Duodenal mucosa (tissue), 2 donors: Measurements from ENCODE around the gene HSPA12B.

Experiments
- H3K27ac ChIP-seq: one replicate; pipeline ENCODE4 v1.7.0; 2013; ENCODE audit warnings: low read depth, low read length
- H3K27me3 ChIP-seq, 2 donors: one replicate each; pipeline ENCODE4 v1.7.0; 2013; ENCODE audit warnings: low read length in 2 of 2, control low read depth in 1 of 2; ENCODE audit not compliant: insufficient read depth in 2 of 2, control insufficient read depth in 1 of 2
- H3K36me3 ChIP-seq, 2 donors: one replicate each; pipeline ENCODE4 v1.7.0; 2013; ENCODE audit warnings: low read length in 2 of 2, control low read depth in 1 of 2; ENCODE audit not compliant: insufficient read depth in 2 of 2, control insufficient read depth in 1 of 2
- H3K4me1 ChIP-seq, 2 donors: one replicate each; pipeline ENCODE4 v1.7.0; 2013; ENCODE audit warnings: low read length in 2 of 2, control low read depth in 1 of 2; ENCODE audit not compliant: insufficient read depth in 2 of 2, control insufficient read depth in 1 of 2
- H3K4me3 ChIP-seq, 2 donors: one replicate each; pipeline ENCODE4 v1.7.0; 2013; ENCODE audit warnings: low read length in 2 of 2, low read depth in 1 of 2
- H3K9ac ChIP-seq, 2 donors: one replicate each; pipeline ENCODE4 v1.7.0; 2013; ENCODE audit warnings: low read length in 2 of 2, low read depth in 1 of 2
- H3K9me3 ChIP-seq, 2 donors: one replicate each; pipeline ENCODE4 v1.7.0; 2013; ENCODE audit warnings: low read length in 2 of 2, control low read depth in 1 of 2; ENCODE audit not compliant: control insufficient read depth in 1 of 2

Gene HSPA12B

DNA sequence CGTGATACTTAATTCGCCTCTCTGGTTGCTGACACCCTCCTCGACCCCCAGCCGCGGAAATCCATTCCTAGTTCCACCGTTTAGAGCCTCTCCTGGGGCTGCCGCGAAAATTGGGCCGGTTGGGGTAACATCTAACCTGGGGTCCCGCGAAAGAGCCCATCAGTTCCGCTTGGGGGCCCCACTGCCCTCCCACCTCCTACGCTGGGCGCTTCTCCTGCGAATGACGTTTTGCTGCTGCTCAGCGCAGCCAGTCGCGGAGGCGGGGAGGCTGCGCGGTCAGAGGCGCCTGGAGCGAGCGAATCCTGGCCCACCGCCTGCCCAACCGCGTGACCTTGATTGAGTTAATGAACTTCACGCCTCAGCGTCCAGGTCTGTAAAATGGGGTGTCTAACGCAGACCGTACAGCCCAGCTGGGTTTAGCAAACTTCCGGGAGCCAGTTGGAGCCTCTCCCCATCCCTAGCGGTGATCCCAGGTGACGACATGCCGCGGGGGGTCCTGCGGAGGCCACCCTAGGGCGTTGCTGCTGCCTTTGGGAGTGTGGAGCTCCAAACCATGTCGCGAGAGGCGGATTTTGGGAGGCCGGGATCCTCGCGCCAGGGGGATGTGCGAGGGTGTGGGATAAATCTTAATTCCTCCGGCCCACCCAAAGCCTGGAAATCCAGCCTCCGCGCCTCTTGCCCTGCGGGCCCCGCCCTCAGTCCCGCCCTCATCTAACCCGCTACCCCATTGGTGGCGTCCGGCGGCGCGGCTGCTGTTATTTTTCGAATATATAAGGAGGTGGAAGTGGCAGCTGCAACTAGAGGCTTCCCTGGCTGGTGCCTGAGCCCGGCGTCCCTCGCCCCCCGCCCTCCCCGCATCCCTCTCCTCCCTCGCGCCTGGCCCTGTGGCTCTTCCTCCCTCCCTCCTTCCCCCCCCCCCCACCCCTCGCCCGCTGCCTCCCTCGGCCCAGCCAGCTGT is 63.3 kb downstream of the HSPA12B start, which contains the start of gene CDC25B:
Gene CDC25B (plus strand): TSS at position 800 of the 958 bp plus-strand sequence. CDS start 222 bp downstream, outside the sequence.
- no peaks in the 10 kb centered on the region for H3K9me3 ChIP-seq
- no peaks in the 10 kb centered on the region for H3K27me3 ChIP-seq
- peak within 1 kb of the TSS; percentile 89 to 93 for H3K4me3 ChIP-seq
- peaks cover 7% of the 10 kb centered on the region in 2 donors for H3K36me3 ChIP-seq
- peaks cover 38 to 46% of the 10 kb centered on the region in 2 donors for H3K4me1 ChIP-seq
- H3K27ac ChIP-seq: peak within 1 kb of the TSS; percentile 96
- H3K9ac ChIP-seq: peak within 1 kb of the TSS; percentile 94 to 95

DNA sequence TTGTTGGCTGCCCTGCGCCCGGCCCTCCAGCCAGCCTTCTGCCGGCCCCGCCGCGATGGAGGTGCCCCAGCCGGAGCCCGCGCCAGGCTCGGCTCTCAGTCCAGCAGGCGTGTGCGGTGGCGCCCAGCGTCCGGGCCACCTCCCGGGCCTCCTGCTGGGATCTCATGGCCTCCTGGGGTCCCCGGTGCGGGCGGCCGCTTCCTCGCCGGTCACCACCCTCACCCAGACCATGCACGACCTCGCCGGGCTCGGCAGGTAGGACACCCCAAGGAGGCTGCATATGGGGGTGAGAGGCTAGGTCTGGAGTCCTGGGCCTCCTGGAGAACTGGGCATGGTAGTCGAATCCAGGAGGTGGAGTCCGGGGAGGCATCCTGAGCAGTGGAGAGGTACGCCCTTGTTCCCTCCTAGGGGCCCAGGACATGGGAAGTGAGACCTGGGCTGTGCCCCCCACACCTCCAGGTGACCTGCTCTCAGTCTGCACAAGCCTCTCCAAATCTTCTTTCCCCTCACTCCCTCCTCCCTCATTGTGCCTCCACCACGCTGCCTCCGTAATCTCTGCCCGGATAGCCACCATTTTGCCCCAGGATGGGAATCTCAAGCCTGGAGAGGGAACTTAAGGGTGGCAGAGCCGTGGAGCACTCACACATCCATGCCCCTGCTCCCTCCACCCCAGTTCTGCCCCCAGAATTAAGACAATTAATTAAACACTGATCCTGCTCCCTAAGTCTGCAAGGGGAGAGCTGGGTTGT is 64.2 kb downstream of the HSPA12B start:
- peak overlapping the region; percentile 84 to 89 for H3K4me3 ChIP-seq
- H3K36me3 ChIP-seq: peaks cover 15 to 16% of the 10 kb centered on the region in 2 donors
- no peak overlapping the region for H3K27ac ChIP-seq
- H3K27me3 ChIP-seq: no peaks in the 10 kb centered on the region
- H3K9me3 ChIP-seq: no peaks in the 10 kb centered on the region
- peak overlapping the region; percentile 62 to 70 for H3K9ac ChIP-seq
- peaks cover 38 to 46% of the 10 kb centered on the region in 2 donors for H3K4me1 ChIP-seq

DNA sequence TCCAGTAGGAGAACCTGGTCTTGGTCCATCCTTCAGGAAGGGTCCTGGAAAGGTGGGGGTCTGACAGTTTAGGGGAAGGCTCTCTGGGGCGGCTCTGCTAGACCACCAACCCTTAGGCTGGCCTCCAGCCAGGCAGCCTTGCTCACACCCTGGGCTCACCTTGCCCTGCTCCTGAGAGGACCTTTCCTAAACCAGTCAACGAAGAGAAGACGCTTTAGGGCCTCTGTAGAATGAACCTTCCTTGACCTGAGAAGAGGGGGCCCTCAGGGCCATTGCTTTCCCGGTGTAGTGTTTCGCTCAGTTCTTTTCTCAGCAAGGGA is 64.7 kb downstream of the HSPA12B start:
- Histone ChIP-seq H3K4me1 (peaks cover 38 to 46% of the 10 kb centered on the region in 2 donors), H3K27me3 (no peaks in the 10 kb centered on the region), H3K36me3 (peaks cover 17 to 20% of the 10 kb centered on the region in 2 donors), H3K9me3 (no peaks in the 10 kb centered on the region), H3K9ac (peak overlapping the region; percentile 62 to 70), H3K4me3 (peak overlapping the region; percentile 84 to 89), H3K27ac (peak overlapping the region; percentile 53)

GRCh38 chr20:3797592-3798372 is 65.3 kb downstream of the HSPA12B start:
- H3K36me3 ChIP-seq: peaks cover 21 to 26% of the 10 kb centered on the region in 2 donors
- no peaks in the 10 kb centered on the region for H3K27me3 ChIP-seq
- H3K27ac ChIP-seq: peak overlapping the region; percentile 53
- H3K4me3 ChIP-seq: peak overlapping the region; percentile 84 to 89
- H3K4me1 ChIP-seq: peaks cover 38 to 46% of the 10 kb centered on the region in 2 donors
- H3K9me3 ChIP-seq: no peaks in the 10 kb centered on the region
- peak overlapping the region; percentile 62 to 70 for H3K9ac ChIP-seq

DNA sequence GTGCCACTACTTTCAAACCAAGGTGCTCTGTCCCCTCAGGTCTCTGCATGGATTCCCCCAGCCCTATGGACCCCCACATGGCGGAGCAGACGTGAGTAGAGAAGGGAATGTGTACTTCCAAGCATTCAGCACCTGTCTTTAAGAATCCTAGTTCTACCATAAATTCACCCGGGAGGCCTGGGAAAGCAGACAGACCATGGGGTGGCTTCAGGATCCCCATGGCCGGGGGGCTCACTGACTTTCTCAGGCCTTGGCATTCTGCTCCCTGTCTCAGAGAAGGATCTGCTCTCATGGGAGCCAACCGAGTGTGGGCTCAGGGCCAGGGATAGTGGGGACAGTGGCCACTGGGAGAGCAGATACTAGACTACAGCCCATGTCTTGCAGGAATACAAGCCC is 65.9 kb downstream of the HSPA12B start:
- H3K27ac ChIP-seq: peak overlapping the region; percentile 23
- H3K9ac ChIP-seq: peak overlapping the region; percentile 15 to 62
- H3K36me3 ChIP-seq: peaks cover 27 to 32% of the 10 kb centered on the region in 2 donors
- no peaks in the 10 kb centered on the region for H3K27me3 ChIP-seq
- H3K4me1 ChIP-seq: peaks cover 38 to 46% of the 10 kb centered on the region in 2 donors
- peak overlapping the region; percentile 40 to 89 for H3K4me3 ChIP-seq
- no peaks in the 10 kb centered on the region for H3K9me3 ChIP-seq

- Histone ChIP-seq H3K9ac (no peak overlapping the region), H3K9me3 (no peaks in the 10 kb centered on the region), H3K4me3 (no peak overlapping the region), H3K27me3 (no peaks in the 10 kb centered on the region), H3K4me1 (peaks cover 38 to 46% of the 10 kb centered on the region in 2 donors), H3K36me3 (peaks cover 29 to 37% of the 10 kb centered on the region in 2 donors), H3K27ac (no peak overlapping the region)
Measured at GRCh38 chr20:3798908-3799248, 66.4 kb downstream of the HSPA12B start.

- H3K4me1 ChIP-seq: peaks cover 39 to 45% of the 10 kb centered on the region in 2 donors
- no peak overlapping the region for H3K27ac ChIP-seq
- no peaks in the 10 kb centered on the region for H3K9me3 ChIP-seq
- H3K9ac ChIP-seq: no peak overlapping the region
- H3K4me3 ChIP-seq: no peak overlapping the region
- no peaks in the 10 kb centered on the region for H3K27me3 ChIP-seq
- peaks cover 34 to 50% of the 10 kb centered on the region in 2 donors for H3K36me3 ChIP-seq
Measured at GRCh38 chr20:3800256-3800877, 67.9 kb downstream of the HSPA12B start.

DNA sequence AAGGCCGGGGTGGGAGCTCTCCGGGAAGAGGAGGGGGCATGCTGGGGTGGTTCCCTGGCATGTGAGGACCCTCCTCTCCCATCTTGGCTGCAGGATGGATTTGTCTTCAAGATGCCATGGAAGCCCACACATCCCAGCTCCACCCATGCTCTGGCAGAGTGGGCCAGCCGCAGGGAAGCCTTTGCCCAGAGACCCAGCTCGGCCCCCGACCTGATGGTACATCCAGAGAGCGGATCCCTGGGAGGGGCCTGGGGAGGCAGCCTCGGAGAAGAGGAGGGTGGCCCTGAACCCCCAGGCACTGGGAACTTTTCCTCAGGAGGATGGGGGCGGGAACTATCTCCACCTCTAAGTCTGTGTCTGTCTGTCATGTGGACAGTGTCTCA is 68.4 kb downstream of the HSPA12B start:
- no peak overlapping the region for H3K4me3 ChIP-seq
- H3K27ac ChIP-seq: no peak overlapping the region
- peaks cover 44% of the 10 kb centered on the region in 2 donors for H3K4me1 ChIP-seq
- H3K9ac ChIP-seq: no peak overlapping the region
- no peaks in the 10 kb centered on the region for H3K9me3 ChIP-seq
- no peaks in the 10 kb centered on the region for H3K27me3 ChIP-seq
- peaks cover 34 to 50% of the 10 kb centered on the region in 2 donors for H3K36me3 ChIP-seq

DNA sequence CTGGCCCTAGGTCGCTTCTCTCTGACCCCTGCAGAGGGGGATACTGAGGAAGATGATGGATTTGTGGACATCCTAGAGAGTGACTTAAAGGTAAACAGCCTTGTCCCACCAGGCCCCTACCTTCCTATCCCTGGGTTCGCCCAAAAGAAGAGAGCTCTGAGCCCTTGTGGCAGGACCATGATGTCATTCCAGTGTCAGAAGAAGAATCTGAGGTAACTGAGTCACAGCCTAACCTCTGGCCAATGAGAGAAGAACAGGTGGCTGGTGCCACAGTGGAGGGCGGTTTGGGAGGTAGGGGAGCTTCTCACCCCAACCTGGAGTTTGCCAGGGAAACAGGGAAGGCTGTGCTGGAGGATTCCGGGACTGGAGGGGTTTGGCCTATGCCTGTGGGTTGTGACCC is 68.8 kb downstream of the HSPA12B start:
- peaks cover 34 to 50% of the 10 kb centered on the region in 2 donors for H3K36me3 ChIP-seq
- H3K27ac ChIP-seq: no peak overlapping the region
- H3K9me3 ChIP-seq: no peaks in the 10 kb centered on the region
- no peak overlapping the region for H3K9ac ChIP-seq
- H3K4me3 ChIP-seq: no peak overlapping the region
- no peaks in the 10 kb centered on the region for H3K27me3 ChIP-seq
- peaks cover 48% of the 10 kb centered on the region in 2 donors for H3K4me1 ChIP-seq
